Muscle of arm (tissue), 14 donors: ENCODE measurements around the gene IMMP2L. TPM values are rescaled to one million over a fixed set of nuclear protein-coding genes. Genes with fewer than 3 reads are reported as not detected.
"Not testable (repeated sequence)": the region's sequence is repeated elsewhere in the genome, so short reads cannot be mapped to it uniquely, and the experiment has no call there.

Experiments
- DNase-seq: peaks from one replicate; pipeline ENCODE4 v3.0.0-alpha.2; 2013
- long read RNA-seq, 11 donors: transcript quantifications; one replicate each; lab custom pipeline, GENCODE V29; 2026
- polyA plus RNA-seq, 12 donors: library from polyadenylated mRNA; unstranded; fragments of 120-200 nt; gene quantifications; one replicate each; pipeline ENCODE4 v1.2.1, GENCODE V29; 2013; ENCODE audit not compliant: insufficient read length in 12 of 12

IMMP2L gene
- polyA plus RNA-seq: 10 to 100 TPM in 11 of 12 donors, not detected in 1; 12.5 to 23.9 (median 16.2) TPM
- long read RNA-seq, donor 1: 0 reads
- long read RNA-seq, donor 2: 0 reads
- long read RNA-seq, donor 3, partial matches to known transcripts: 0 of 1 reads
- long read RNA-seq, donor 3, other reads (novel, unspliced or antisense): 0 of 1 reads
- long read RNA-seq, donor 4, partial matches to known transcripts: 6 of 6 reads
- long read RNA-seq, donor 4, other reads (novel, unspliced or antisense): 0 of 6 reads
- long read RNA-seq, donor 5, partial matches to known transcripts: 13 of 13 reads
- long read RNA-seq, donor 5, other reads (novel, unspliced or antisense): 0 of 13 reads
- long read RNA-seq, donor 6: 0 reads
- long read RNA-seq, donor 7, partial matches to known transcripts: 10 of 10 reads
- long read RNA-seq, donor 7, other reads (novel, unspliced or antisense): 0 of 10 reads
- long read RNA-seq, donor 8, partial matches to known transcripts: 14 of 14 reads
- long read RNA-seq, donor 8, other reads (novel, unspliced or antisense): 0 of 14 reads
- long read RNA-seq, donor 9, partial matches to known transcripts: 8 of 9 reads
- long read RNA-seq, donor 9, other reads (novel, unspliced or antisense): 0 of 9 reads
- long read RNA-seq, donor 10: 0 reads
- long read RNA-seq, donor 11, partial matches to known transcripts: 0 of 1 reads
- long read RNA-seq, donor 11, other reads (novel, unspliced or antisense): 0 of 1 reads

DNA sequence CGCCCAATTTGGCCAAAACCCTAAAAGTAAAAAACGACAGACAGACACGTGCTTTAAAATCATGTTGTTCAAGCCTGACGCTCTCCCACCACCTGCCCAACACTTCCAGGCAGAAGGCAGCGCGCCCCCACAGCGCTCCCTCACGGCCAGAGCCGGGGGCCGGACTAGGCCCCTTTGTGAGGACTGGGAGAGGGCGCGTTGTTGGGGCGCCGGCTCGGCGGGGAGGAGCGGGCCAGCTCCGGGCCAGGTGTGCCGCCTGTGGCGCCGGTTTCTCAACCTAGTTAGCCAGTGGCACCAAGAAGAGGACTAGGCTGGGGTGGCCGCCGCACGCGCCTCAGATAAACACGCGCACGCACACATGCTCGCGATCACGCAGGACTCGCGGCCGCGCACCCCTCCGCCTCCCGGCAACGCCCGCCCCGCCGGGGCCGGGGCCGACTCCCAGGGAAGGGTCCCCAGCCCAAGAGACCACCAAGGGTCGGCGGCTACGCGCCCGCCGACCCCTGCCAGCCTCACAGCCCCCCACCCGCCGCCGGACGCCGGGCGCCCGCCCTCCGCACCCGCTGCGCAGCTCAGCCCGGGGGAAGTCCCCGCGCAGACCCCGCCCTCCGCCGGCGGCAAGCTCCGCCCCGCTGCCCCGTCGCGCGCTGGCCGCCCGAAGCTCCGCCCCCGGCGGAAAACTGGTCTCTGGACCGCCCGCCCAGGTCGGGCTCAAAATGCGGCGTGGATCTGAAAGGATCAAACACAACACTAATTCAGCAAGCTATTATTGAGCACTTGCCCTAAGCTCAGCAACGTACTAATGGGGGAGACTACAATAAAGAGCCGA lies at the start of gene IMMP2L:
TSS of gene IMMP2L (minus strand) at position 589 of the 829 bp plus-strand sequence.
- peak; percentile 89 for DNase-seq

DNA sequence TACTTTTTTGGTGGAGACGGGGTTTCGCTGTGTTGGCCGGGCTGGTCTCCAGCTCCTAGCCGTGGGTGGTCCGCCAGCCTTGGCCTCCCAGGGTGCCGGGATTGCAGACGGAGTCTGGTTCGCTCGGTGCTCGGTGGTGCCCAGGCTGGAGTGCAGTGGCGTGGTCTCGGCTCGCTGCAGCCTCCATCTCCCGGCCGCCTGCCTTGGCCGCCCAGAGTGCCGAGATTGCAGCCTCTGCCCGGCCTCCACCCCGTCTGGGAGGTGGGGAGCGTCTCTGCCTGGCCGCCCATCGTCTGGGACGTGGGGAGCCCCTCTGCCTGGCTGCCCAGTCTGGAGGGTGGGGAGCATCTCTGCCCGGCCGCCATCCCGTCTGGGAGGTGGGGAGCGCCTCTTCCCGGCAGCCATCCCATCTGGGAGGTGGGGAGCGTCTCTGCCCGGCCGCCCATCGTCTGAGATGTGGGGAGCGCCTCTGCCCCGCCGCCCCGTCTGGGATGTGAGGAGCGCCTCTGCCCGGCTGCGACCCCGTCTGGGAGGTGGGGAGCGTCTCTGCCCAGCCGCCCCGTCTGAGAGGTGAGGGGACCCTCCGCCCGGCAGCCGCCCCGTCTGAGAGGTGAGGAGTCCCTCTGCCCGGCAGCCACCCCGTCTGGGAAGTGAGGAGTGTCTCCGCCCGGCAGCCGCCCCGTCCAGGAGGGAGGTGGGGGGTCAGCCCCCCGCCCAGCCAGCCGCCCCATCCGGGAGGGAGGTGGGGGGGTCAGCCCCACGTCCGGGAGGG lies 47.4 kb upstream of the IMMP2L start:
- not testable (repeated sequence) for DNase-seq

DNA sequence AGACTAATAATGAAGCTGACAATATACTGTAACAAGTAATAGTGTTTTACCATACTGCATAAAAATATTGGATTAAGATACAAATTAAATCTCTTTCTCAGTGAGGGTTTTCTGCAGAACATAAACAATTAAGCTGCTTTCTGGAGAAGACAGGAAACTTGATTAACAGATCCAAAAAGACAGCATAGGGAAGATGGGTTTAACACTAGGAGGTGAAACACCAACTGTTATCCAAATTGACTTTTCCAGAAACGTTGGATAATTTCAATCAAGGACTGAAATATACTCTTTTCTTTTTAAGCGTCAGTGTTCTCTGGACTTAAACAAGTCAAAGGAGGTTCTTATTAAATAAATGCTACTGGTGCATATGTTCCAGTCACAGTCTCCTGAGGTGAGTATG lies 45.3 kb upstream of the IMMP2L start:
- no peak for DNase-seq

DNA sequence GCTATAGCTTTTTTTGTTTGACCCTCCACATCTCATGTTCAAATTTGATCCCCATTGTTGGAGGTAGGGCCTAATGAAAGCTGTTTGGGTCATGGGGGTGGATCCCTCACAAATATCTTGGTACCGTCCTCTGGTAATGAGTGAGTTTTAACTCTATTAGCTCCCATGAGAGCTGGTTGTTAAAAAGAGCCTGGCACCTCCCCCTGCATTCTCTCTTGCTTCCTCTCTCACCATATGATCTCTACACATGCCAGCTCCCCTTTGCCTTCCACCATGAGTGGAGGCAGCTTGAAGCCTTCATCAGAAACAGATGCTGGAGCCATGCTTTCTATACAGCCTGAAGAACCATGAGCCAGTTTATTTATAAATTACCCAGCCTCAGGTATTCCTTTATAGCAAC lies 43.0 kb upstream of the IMMP2L start:
- DNase-seq: no peak

DNA sequence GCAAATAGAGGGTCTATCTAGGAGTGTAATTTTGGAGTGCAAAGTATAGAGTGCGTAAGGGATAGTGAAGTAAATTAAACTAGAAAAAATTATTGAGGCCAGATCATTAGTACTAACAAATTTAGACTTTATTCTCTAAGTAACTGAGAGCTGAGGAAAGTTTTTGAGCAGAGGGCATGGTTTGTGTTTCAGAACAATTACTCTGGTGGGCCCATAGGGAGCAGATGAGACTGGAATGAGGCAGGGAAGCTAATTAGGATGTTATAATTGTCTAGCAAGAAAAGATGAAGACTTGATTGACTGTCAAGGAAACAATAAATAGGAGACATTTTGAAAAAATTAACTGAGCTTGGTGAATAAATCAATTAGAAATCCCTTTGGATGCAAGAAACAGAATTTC lies 37.8 kb upstream of the IMMP2L start:
- DNase-seq: no peak

DNA sequence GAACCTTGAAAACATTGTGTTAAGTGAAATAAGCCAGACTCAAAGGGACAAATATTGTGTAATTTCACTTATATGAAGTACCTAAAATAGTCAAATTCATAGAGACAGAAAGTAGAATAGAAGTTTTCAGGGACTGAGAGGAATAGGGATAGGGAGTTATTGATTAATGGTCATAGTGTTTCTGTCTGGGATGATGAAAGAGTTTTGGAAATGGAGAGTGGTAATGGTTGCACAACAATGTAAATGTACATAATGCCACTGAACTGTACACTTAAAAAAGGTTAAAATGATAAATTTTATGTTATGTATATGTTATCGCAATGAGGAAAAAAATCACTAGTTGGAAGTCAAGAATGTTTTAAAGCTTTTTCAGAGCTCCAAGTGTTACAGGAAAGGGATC lies 33.5 kb upstream of the IMMP2L start:
- no peak for DNase-seq

DNA sequence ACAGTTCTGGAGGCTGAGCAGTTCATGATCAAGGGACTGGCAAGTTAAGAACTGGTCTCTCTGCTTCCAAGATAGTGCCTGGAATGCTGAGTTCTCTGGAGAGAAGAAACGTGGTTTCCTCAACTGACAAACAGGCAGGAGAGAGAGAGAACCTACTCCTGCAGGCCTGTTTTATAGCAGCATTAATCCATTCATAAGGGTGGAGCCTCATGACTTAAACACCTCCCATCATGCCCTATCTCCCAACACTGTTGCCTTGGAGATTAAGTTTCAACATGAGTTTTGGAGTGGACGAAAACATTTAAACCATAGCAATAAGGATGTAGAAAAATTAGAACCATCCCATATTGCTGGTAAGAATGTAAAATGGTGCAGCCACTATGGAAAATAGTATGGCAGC lies 32.3 kb upstream of the IMMP2L start:
- no peak for DNase-seq

DNA sequence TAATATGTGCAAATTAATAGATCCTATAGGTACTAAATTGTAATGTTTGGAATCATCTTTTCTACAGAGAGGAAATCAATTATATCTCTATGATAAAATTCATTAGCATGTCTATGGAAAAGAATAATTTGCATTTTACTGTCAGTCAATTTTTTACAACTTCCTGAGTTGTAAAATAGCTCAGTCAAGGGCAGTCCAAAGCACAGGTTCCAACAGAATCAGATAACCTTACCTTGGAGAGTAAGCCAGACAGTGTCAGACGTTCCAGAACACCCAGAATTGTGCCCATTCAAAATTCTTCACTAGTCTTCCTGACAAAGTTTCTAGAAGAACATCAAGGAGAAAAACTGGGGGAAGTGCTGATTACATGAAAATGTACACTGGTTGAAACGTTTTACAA lies 31.1 kb upstream of the IMMP2L start:
- DNase-seq: no peak

DNA sequence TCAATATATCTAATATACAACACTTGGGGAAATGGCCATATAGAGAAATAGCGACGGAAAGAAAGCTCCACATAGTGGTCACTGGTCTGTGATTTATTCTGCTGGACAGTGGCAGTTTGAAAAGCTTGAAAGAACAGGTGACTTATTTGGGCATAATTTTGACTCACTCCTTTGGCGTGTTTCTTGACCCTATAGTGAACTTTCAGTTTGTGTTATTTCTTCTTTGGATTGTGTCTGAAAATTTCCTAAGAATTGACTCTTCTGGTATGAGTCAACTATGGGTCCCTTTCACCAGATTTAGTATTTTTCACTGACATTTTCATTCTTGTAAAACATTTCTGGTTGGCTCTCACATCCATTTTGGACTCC lies 25.8 kb upstream of the IMMP2L start:
- DNase-seq: no peak

DNA sequence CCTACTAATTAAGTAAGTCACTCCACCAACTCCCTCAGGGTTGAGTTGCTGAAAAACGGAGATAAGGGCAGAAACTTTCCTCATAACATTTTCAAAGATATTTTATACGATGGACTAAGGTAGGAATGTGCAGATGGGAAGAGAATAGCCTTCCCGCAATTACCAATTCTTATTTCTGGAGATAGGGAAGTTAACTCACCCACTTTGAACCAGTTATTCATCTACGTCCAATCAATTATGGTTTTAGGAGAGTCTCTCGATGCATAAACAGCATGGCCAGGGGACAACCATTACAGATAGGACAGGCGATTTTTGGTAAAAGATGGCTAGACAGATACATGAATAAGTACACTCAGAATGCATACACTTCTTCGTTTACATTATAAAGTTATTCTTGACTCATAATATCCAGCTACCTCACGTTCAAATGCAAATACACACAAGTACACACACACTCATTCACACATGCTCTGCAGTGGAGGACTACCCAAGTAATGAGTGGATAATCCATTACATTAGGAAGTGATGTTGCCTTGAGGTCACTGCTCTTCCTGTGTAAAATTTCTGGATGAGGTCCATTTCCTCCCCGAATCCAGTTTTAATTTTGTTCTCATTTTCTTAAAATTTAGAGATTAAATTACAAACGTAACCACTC lies 25.2 kb upstream of the IMMP2L start:
- DNase-seq: no peak

DNA sequence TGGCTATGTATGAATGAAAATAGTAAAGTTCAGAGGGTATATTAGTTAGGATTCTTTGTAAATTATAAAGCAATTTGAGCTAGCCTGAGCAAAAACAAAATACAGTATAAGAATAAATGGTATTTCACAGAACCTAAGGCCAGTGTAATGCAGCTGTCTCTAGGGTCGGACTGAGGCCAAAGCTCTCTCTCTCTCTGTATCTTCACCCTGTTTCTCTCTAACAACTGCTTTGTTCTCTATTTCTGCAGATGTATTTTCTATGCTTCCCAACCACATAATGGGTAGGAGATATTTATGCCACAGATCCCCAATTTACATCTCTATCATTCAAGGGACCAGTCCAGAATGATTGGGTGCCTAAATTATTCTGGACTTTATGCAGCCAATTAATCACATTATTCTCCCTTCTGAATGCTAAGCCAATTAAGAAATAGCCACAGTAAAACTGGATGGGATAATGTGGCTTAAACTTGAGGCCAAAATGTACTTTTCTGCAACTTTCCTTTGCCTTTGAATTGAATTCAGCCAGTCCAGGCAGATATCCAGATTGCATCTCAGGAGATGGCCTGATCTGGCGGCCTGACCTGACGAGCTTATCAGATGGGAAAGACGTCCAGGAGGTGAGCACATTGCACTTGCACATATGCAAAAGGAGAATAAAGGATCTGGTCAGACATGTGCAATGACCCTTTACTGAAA lies 24.6 kb upstream of the IMMP2L start:
- DNase-seq: peak; percentile 35

DNA sequence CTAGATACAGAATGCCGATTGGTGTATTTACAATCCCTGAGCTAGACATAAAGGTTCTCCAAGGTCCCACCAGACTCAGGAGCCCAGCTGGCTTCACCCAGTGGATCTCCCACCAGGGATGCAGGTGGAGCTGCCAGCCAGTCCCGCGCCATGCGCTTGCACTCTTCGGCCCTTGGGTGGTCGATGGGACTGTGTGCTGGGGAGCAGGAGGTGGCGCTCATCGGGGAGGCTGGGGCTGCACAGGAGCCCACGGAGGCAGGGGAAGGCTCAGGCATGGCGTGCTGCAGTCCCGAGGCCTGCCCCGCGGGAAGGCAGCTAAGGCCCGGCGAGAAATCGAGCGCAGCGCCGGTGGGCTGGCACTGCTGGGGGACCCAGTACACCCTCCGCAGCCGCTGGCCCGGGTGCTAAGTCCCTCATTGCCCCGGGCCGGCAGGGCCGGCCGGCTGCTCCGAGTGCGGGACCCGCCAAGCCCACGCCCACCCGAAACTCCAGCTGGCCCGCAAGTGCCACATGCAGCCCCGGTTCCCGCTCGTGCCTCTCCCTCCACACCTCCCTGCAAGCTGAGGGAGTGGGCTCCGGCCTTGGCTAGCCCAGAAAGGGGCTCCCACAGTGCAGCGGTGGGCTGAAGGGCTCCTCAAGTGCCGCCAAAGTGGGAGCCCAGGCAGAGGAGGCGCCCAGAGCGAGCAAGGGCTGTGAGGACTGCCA lies 19.6 kb upstream of the IMMP2L start:
- DNase-seq: not testable (repeated sequence)

DNA sequence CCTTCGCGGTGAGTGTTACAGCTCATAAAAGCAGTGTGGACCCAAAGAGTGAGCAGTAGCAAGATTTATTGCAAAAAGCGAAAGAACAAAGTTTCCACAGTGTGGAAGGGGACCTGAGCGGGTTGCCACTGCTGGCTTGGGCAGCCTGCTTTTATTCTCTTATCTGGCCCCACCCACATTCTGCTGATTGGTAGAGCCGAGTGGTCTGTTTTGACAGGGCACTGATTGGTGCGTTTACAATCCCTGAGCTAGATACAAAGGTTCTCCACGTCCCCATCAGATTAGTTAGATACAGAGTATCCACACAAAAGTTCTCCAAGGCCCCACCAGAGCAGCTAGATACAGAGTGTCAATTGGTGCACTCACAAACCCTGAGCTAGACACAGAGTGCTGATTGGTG lies 18.9 kb upstream of the IMMP2L start:
- DNase-seq: not testable (repeated sequence)

DNA sequence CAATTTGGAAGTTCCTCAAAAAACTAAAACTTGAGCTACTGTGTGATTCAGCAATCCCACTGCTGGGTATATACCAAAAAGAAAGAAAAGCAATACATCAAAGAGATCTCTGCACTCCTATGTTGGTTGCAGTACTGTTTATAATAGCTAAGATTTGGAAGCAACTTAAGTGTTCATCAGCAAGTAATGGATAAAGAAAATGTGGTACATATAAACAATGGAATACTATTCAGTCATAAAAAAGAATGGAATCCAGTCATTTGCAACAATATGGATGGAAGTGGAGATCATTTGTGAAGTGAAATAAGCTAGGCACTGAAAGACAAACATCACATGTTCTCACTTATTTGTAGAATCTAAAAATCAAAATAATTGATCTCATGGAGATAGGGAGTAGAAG lies 16.5 kb upstream of the IMMP2L start:
- DNase-seq: no peak

DNA sequence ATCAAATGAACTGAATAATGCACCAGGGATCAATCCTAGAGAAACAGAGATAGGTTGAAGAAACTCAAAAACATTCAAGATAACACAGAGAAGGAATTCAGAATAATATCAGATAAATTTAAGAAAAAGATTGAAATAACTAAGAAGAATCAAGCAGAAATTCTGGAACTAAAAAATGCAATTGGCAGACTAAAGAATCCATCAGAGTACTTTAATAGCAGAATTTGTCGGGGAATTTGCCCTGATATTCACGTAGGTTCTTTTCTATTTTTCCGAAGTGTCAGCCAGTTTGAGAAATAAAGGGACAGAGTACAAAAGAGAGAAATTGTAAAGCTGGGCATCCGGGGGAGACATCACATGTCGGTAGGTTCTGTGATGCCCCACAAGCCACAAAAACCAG lies 9.4 kb upstream of the IMMP2L start:
- DNase-seq: no peak

DNA sequence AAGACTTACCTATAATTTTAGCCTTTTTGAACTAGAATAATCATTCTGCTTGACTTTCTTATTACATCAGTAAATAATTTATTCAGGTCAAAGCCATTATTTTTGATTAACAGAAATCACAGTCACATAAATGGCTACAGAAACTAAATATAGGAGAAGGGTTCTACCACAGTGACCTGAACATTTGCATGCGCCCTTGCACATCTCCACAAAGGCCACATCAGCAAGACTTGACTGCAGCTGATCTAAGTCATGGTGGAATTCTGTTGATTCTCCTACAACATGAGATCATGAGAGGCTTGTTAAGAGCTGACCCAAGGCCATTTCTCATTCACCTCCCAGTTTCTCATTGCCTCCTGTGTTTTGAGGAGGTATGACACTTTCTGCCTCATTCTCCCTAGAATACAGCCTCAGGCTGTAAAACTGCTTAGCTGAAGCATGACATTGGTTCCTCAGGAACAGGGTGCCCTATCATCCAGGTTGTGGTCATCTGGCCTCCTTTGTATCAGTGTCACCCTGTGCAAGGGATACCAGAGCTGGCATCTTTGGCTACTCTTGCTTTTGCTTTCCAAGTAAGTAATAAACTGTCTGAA lies 6.7 kb upstream of the IMMP2L start:
- no peak for DNase-seq

DNA sequence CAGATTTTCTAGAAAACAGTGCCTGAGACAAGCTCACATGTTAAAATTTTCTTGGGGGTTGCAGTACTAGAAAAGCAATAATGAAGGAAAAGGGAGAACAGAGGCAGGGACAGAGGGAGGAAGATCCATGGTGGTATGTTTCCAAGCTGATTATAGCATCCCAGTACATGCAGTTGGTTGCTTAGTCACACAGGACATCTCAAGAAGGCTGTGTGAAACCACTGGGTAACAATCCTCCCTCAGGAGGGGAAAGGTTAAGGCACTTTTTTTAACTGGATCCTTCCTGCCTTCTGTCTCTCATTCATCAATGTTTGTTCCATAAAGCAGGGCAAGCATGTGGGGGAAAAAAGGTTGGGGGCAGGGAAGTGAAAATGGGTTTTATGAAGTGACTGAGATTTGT lies 6.1 kb upstream of the IMMP2L start:
- no peak for DNase-seq

DNA sequence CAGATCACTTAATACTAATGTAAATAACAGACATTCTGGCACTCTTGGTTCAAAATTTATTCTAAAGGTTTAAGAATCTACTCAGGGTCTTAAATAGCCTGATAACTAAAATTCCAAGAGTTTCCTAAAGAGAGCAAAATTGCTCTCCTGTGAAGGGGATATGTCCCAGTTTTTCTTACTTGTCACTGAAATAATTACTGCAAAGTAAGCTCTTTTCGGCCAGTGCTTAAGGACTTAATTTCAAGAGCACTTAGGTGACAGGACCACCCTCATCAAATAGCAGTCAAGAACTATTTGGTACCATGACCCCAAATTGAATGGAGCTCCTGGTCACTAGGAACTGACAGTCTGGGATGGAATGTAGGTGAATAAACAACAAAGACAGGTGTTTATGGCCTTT lies 1.8 kb upstream of the IMMP2L start:
- no peak for DNase-seq

DNA sequence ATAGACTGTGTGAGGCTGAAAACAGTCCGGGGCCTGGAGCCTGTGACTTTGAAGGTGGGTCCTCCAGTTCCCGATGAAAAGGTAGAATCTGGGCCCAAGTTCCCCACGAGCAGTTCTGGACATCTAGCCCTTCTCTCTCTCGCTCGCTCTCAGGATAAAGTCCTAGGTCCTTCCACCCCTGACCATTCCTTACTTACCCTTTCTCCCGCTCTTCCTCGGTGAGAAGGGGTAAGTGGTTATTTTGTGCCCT lies 713 bp downstream of the IMMP2L start:
- DNase-seq: no peak
